Kidney epithelial cell (primary cell): ENCODE results near the gene GET4. TPM values are rescaled to one million over a fixed set of nuclear protein-coding genes. Genes with fewer than 3 reads are reported as not detected.

Experiments
- DNase-seq: peaks from one replicate; pipeline ENCODE4 v3.0.0-alpha.2; 2010; ENCODE audit warnings: low read depth
- H3K27me3 ChIP-seq: 2 replicates; pipeline ENCODE4 v1.6.0; 2011; ENCODE audit warnings: low read length; ENCODE audit not compliant: control insufficient read depth, insufficient read depth
- H3K36me3 ChIP-seq: 2 replicates; pipeline ENCODE4 v1.5.1; 2011; ENCODE audit warnings: low read length; ENCODE audit not compliant: control insufficient read depth, insufficient read depth
- H3K4me3 ChIP-seq: 2 replicates; pipeline ENCODE4 v1.5.1; 2011; ENCODE audit warnings: low read depth, mild to moderate bottlenecking, control low read depth, low read length
- CTCF ChIP-seq: IDR thresholded peaks from 2 replicates; pipeline ENCODE4 v1.5.1; 2011; ENCODE audit warnings: mild to moderate bottlenecking, moderate library complexity, low read length, control low read depth, inconsistent platforms; ENCODE audit not compliant: insufficient read depth, poor library complexity, severe bottlenecking
- total RNA-seq: library from RNA; depleted of rRNA; stranded (reverse); fragments of >200 nt; gene quantifications from 2 replicates; pipeline ENCODE4 v1.2.3, GENCODE V29; 2015

Gene GET4
- total RNA-seq, 1 donor from 2014 or later = 63.1 TPM

- no peak for DNase-seq
- no peak for TF ChIP-seq CTCF
- H3K36me3 ChIP-seq = no peaks in the 10 kb centered on the region
- no peak overlapping the region for H3K4me3 ChIP-seq
- peaks cover 6% of the 10 kb centered on the region for H3K27me3 ChIP-seq
Measured at GRCh38 chr7:918441-919113, 42.2 kb downstream of the GET4 start.

- Histone ChIP-seq H3K4me3 (no peak overlapping the region), H3K36me3 (no peaks in the 10 kb centered on the region), H3K27me3 (peaks cover 6% of the 10 kb centered on the region)
- TF ChIP-seq CTCF = no peak
- no peak for DNase-seq
Measured at GRCh38 chr7:919114-919442, 42.7 kb downstream of the GET4 start.

GRCh38 chr7:919924-920341, 43.6 kb downstream of the GET4 start:
- no peak overlapping the region for H3K4me3 ChIP-seq
- DNase-seq = no peak
- peaks cover 3% of the 10 kb centered on the region for H3K27me3 ChIP-seq
- no peak for TF ChIP-seq CTCF
- H3K36me3 ChIP-seq = no peaks in the 10 kb centered on the region

- no peak for DNase-seq
- Histone ChIP-seq H3K36me3 (no peaks in the 10 kb centered on the region), H3K27me3 (peaks cover 3% of the 10 kb centered on the region), H3K4me3 (no peak overlapping the region)
- TF ChIP-seq CTCF = no peak
Measured at GRCh38 chr7:920351-921070, 44.2 kb downstream of the GET4 start.

GRCh38 chr7:921071-921461, 44.7 kb downstream of the GET4 start:
- no peak for TF ChIP-seq CTCF
- Histone ChIP-seq H3K4me3 (no peak overlapping the region), H3K36me3 (no peaks in the 10 kb centered on the region), H3K27me3 (peaks cover 3% of the 10 kb centered on the region)
- DNase-seq = no peak
